ENCODE results near the gene WDR46. TPM values are rescaled to one million over a fixed set of nuclear protein-coding genes. Genes with fewer than 3 reads are reported as not detected.

The WDR46 gene
- total RNA-seq, 3 donors from 2014 or later = 48.2 to 75.1 (median 58.8) TPM

DNA sequence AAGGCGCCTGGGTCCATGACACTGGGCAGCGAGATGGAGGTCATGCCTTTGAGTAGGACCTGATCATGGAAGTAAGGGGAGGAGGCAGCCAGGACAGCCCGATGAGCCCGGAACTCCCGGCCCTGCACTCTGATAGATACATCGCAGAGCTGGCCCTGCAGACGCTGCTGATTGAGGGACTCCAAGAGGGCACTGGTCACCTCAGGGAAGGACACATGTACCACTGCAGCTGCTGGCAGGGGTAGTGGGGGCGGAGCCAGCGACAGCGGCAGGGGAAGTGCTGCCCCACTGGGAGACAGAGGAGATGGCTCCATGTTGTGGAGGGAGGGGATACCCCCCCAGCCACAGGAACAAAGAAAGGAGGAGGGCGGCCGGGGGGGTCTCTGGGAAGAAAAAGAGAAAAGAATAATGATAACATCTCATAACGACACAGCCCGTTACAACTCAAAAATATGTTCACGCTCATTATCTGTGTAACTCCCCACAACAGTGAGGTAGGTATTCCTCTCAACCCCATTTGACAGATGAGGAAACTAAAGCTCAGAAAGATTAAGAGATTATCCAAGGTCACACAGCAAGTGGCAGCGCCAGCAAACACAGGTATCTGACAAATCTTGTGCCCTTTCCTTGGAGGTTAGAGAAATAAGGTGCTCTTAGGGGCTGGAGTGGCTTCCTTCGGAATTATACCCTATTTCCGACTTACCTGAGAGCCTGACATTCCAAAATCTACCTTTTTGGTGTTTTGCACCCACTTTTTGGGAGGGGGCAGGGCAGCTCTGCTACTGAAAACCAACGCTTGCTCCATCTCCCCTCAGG is 27.8 kb upstream of the WDR46 start:
- peak overlapping the region; percentile 50 to 64 (median 54) for H3K4me3 ChIP-seq
- H3K4me1 ChIP-seq = peaks cover 3 to 59% of the 10 kb centered on the region in 2 donors
- no peak for TF ChIP-seq POLR2AphosphoS5 (IDR thresholded peaks at IDR 0.05)
- TF ChIP-seq, protein P1, sequence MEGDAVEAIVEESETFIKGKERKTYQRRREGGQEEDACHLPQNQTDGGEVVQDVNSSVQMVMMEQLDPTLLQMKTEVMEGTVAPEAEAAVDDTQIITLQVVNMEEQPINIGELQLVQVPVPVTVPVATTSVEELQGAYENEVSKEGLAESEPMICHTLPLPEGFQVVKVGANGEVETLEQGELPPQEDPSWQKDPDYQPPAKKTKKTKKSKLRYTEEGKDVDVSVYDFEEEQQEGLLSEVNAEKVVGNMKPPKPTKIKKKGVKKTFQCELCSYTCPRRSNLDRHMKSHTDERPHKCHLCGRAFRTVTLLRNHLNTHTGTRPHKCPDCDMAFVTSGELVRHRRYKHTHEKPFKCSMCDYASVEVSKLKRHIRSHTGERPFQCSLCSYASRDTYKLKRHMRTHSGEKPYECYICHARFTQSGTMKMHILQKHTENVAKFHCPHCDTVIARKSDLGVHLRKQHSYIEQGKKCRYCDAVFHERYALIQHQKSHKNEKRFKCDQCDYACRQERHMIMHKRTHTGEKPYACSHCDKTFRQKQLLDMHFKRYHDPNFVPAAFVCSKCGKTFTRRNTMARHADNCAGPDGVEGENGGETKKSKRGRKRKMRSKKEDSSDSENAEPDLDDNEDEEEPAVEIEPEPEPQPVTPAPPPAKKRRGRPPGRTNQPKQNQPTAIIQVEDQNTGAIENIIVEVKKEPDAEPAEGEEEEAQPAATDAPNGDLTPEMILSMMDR (IDR thresholded peaks at IDR 0.05) = no peak
- no peak for TF ChIP-seq POLR2A (IDR thresholded peaks at IDR 0.05)
- no peaks in the 10 kb centered on the region for H3K36me3 ChIP-seq
- H3K27ac ChIP-seq = peak overlapping the region; percentile 87 to 92
- no peak for DNase-seq (ENCODE audit: low spot score in 2 of 2)
- intact Hi-C loops (cut with DNase I; ENCODE audit: low total_unique reads) = no loop called here
- no peaks in the 10 kb centered on the region for H3K27me3 ChIP-seq
- no peaks in the 10 kb centered on the region for H3K9me3 ChIP-seq

DNA sequence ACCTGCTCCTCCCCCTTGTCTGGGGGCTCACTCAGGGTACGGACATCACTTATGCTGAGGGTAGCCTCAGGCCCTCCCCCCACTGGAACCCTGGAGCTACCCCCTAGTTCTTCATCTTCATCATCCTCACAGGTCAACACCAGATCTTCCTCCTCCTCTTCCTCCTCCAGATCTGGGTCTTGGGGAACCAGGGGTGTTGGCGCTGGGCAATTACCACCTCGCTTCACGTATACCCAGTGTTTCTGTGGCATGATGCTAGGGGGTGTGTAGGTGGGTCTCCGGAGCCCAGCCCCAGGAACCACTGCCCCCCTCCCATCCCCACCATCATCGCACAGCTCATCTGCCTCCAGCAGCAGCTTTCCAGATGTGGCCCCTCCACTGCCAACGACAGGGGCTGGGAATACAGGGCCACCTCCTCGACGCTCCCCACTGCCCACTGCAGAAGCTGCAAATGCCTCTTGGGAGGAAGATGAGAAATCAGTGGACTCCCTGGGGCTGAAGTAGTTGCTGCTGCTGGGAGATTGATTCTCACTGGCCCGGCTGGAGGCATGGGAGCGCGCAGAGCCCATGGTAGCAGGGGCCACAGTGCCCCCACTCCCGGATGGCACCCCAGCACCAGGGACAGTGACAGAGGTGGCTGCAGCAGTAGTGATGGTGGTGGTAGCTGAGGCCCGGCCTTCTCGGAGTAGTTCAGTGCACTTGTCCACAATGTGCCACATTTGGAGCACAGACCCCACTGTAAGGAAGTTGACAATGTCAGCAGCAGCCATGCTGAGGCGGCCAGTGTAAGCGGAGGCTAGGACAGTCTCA is 27.0 kb upstream of the WDR46 start:
- no peak overlapping the region for H3K4me3 ChIP-seq
- TF ChIP-seq POLR2A (IDR thresholded peaks at IDR 0.05) (no peak), POLR2AphosphoS5 (IDR thresholded peaks at IDR 0.05) (no peak)
- TF ChIP-seq, protein P1 (IDR thresholded peaks at IDR 0.05) = no peak
- intact Hi-C loops (cut with DNase I; ENCODE audit: low total_unique reads) = no loop called here
- peak overlapping the region; percentile 98 for H3K27ac ChIP-seq
- H3K9me3 ChIP-seq = no peaks in the 10 kb centered on the region
- no peak for DNase-seq (ENCODE audit: low spot score in 2 of 2)
- no peaks in the 10 kb centered on the region for H3K36me3 ChIP-seq
- peaks cover 4 to 54% of the 10 kb centered on the region in 2 donors for H3K4me1 ChIP-seq
- no peaks in the 10 kb centered on the region for H3K27me3 ChIP-seq

DNA sequence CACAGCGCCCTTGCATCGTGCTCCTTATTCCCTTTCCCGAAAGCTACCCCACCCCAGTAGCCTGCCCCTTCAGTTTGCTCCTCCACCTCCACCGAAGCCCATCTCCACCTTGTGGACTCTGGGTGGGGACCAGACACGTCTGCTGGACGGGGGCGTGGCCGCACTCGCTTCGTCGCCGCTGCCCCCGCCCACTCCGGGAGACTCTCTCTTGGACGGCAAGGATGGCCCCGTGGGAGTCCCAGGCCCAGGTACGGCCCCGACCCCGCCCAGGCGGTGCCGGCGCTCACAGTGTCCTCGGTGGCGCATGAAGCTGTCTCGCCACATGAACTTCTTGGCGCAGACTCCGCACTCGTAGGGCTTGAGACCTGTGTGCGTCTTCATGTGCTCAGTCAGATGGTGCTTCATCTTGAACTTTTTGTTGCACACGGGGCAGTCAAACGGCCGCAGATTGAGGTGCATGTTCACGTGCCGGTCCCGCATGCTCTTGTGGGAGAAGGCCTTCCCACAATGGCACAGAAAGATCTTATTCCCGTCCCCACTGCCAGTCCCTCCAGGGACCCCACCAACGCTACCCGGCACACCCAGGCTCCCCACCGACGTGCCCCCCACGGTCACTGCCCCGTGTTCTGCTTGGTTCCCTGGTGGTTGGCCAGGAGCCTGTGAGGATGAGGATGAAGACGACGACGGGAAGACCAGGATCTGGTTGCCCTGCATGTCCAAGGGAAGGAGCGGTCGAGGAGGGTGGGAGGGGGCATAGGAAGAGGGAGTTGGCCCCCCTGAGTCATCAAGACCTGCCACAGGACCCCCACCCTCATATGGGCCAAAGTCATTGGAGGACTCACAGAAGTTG is 26.1 kb upstream of the WDR46 start:
- peak; percentile 57 to 70 for DNase-seq (ENCODE audit: low spot score in 2 of 2)
- H3K27ac ChIP-seq = peak overlapping the region; percentile 98
- no peaks in the 10 kb centered on the region for H3K9me3 ChIP-seq
- peak overlapping the region; percentile 62 to 82 (median 80) for H3K4me3 ChIP-seq
- H3K36me3 ChIP-seq = no peaks in the 10 kb centered on the region
- peaks cover 4 to 46% of the 10 kb centered on the region in 2 donors for H3K4me1 ChIP-seq
- intact Hi-C loops (cut with DNase I; ENCODE audit: low total_unique reads) = no loop called here
- no peaks in the 10 kb centered on the region for H3K27me3 ChIP-seq
- no peak for TF ChIP-seq POLR2AphosphoS5 (IDR thresholded peaks at IDR 0.05)
- TF ChIP-seq POLR2A (IDR thresholded peaks at IDR 0.05) = no peak
- TF ChIP-seq, protein P1 (IDR thresholded peaks at IDR 0.05) = no peak

DNA sequence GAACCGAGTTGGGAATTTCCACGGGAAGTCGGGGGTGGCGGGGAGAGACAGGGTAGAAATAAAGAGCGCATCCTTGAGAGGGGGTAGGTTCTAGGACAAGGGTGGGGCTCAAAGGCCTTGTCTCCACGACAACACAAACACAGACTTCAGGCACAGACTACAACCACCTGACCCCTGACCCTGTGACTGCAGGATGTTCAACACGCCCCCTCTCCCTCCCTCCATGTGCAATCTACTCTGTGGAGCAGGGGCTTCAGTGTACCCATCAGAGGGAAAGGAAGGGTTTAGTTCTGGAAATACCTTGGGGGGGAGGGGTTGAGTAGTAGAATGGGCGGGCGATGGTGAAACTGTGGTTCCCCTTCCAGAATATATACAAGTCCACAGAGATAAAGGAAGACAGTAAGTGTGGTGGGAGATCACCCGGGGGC is 25.5 kb upstream of the WDR46 start:
- H3K36me3 ChIP-seq = no peaks in the 10 kb centered on the region
- DNase-seq (ENCODE audit: low spot score in 2 of 2) = peak; percentile 62 to 73
- H3K4me1 ChIP-seq = peaks cover 4 to 40% of the 10 kb centered on the region in 2 donors
- no peaks in the 10 kb centered on the region for H3K9me3 ChIP-seq
- H3K27me3 ChIP-seq = no peaks in the 10 kb centered on the region
- TF ChIP-seq POLR2AphosphoS5 (IDR thresholded peaks at IDR 0.05) = peak; percentile 12 to 41 (median 12)
- no peak for TF ChIP-seq POLR2A (IDR thresholded peaks at IDR 0.05)
- TF ChIP-seq, protein P1 (IDR thresholded peaks at IDR 0.05) = no peak
- H3K4me3 ChIP-seq = peak overlapping the region; percentile 62 to 82 (median 80)
- peak overlapping the region; percentile 98 for H3K27ac ChIP-seq
- intact Hi-C loops (cut with DNase I; ENCODE audit: low total_unique reads) = no loop called here

Data from breast epithelium (tissue), 4 donors.